GM21515 (cell line): ENCODE data around the gene ABCD1.

ENCODE experiments used
- ATAC-seq: cut with Tn5 transposase; IDR thresholded peaks from one replicate; pipeline ENCODE4 v1.9.1; 2021; ENCODE audit not compliant: unreplicated experiment

Gene ABCD1

GRCh38 chrX:153771415-153772315 is 47.0 kb downstream of the ABCD1 start:
- no peak for ATAC-seq

DNA sequence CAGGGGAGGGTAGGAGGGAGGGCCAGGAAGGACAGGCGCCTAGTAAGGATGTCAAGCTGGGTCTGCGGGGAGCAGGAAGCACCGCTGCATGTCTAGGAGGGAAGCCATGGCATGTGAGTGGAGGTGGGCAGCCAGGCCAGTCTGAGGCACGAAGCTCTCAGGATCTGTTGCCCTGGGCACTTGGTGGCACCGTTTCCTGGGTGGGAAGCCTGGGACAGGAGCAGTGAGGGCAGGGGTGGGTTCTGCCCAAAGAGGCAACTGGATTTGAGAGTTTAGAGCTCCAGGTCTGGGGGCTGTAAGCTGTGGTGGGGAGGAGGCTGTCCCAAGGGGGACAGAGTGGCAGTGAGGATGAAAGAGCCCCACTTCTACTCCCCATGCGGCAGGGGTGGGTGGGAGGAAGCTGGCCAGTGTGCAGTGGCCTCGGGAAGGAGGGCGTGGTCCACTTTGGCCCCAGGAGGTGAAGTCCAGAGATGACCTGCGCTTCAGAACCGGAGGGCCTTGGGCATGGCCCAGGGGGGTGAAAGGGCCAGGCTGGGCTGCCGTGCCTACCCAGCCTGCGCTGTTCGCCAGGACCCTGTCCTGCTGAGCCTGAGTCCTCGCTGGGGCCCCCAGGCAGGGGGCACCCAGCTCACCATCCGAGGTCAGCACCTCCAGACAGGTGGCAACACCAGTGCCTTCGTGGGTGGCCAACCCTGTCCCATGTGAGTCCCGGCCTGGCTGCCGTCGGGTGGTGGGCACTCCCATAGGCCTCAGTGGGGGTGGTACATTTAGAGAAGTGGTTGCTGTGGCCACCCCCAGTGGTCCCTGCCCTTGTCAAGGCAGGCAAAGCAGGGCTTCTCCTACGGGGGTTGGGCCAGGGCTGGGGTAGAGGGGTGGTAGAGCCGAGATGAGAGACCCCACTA is 47.9 kb downstream of the ABCD1 start:
- no peak for ATAC-seq

- no peak for ATAC-seq
Measured at GRCh38 chrX:153773218-153773611, 48.6 kb downstream of the ABCD1 start.

GRCh38 chrX:153773741-153774575 is 49.3 kb downstream of the ABCD1 start:
- no peak for ATAC-seq

DNA sequence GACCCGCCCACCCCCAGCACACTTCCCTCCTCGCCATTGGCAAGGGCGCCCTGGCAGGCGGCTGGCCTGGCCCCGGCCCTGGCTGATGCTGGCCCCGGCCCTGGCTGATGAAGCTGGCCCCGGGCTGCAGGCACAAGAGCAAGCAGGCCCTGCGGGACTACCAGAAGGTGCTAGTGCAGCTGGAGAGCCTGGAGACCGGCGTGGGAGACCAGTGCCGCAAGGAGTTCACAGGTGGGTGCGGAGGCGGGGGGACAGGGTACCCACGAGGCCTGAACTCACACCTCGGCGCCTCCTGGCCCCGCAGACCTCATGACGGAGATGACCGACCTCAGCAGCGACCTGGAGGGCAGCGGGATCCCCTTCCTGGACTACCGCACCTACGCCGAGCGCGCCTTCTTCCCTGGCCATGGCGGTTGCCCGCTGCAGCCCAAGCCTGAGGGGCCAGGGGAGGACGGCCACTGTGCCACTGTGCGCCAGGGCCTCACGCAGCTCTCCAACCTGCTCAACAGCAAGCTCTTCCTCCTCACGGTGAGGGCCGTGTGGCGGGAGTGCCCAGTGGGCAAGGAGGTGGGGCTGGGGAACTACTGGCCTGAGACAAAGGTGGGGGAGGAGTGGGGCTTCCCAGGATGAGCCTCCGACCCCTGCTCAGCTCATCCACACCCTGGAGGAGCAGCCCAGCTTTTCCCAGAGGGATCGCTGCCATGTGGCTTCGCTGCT is 50.1 kb downstream of the ABCD1 start:
- ATAC-seq = no peak

DNA sequence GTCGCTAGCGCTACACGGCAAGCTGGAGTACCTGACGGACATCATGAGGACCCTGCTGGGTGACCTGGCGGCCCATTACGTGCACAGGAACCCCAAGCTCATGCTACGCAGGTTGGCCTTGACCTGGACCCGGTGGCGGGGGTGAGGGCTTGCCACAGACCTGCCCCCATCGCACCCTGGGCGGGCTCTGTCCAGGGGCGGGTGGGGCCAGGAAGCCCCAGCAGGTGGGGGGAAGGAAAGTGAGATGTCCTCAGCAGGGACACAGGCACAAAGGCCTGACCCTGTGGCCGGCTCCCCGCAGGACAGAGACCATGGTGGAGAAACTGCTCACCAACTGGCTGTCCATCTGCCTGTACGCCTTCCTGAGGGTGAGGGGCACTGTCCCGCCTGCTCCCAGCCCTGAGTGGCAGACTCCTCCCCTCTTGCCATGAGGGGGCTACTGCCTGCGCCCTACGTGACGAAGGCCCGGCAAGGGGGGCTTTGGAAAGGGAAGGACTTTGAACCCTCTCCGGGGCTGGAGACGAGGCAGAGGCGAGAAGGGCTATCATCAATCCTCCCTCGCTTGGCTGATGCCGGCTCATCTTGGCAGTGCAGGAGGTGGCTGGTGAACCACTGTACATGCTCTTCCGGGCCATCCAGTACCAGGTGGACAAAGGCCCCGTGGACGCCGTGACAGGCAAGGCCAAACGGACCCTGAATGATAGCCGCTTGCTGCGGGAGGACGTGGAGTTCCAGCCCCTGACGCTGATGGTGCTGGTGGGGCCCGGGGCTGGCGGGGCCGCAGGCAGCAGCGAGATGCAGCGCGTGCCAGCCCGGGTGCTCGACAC is 50.9 kb downstream of the ABCD1 start:
- no peak for ATAC-seq

DNA sequence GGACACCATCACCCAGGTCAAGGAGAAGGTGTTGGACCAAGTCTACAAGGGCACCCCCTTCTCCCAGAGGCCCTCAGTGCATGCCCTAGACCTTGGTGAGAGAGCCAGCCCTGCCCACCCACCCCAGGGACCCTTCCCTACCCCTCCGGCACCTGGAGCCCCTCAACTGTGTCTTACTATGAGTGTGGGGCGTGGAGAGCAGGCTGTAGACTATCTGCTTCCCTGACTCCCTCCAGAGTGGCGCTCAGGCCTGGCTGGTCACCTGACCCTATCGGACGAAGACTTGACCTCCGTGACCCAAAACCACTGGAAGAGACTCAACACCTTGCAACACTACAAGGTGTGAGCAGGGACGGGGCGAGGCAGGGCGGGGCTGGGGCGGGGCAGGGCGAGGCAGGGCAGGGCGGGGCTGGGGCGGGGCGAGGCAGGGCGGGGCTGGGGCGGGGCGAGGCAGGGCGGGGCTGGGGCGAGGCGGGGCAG is 51.5 kb downstream of the ABCD1 start:
- no peak for ATAC-seq

DNA sequence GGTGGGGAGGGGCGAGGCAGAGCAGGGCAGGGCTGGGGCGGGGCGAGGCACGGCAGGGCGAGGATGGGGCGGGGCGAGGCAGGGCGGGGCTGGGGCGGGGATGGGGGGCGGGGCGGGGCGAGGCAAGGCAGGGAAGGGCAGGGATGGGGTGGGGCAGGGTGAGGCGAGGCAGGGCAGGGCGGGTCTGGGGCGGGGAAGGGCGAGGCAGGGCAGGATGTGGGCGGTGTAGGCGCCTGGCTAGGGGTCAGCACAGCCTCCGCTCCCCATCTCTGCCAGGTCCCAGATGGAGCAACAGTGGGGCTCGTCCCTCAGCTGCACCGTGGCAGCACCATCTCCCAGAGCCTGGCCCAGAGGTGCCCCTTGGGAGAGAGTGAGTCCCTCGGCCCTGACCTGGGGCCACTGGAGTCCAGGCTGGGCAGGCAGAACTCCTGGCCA is 52.0 kb downstream of the ABCD1 start:
- no peak for ATAC-seq

DNA sequence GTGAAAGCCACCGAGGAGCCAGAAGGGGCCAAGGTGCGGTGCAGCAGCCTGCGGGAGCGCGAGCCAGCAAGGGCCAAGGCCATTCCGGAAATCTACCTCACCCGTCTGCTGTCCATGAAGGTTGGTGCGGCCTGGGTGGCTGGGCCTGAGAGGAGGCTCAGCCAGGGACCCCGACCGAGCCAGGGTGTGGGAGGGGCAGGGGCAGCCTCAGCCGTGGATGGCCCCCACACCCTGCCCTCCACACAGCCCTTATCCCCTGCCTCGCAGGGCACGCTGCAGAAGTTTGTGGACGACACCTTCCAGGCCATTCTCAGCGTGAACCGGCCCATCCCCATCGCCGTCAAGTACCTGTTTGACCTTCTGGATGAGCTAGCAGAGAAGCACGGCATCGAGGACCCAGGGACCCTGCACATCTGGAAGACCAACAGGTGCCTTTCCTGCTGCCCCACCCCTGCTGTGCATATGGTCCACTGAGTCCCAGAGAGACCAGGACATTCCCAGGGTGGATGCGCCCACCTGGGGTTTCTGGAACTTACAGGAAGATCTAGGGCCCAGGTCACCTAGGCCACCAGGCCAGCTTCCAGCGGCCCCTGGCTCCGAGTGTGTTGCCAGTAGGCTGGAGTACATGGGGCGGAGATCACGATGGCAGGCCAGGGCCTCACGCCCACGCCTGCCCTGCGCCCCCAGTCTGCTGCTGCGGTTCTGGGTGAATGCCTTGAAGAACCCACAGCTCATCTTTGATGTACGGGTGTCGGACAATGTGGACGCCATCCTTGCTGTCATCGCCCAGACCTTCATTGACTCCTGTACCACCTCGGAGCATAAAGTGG is 52.8 kb downstream of the ABCD1 start:
- ATAC-seq = no peak

DNA sequence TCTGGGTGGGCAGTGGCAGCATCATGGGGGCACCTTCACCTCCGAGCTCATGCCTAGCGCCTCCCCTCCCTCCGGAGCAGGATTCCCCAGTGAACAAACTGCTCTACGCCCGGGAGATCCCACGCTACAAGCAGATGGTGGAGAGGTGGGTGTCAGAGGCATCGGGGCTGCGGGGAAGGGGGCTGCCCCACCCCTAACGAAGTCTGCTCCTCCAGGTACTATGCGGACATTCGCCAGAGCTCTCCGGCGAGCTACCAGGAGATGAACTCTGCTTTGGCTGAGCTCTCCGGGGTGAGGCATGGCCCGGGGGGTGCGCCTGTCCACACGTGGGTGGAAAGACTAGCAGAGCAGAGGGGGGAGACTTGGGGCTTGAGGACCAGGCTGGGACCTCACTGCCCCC is 53.5 kb downstream of the ABCD1 start:
- no peak for ATAC-seq

GRCh38 chrX:153778684-153779101 is 54.0 kb downstream of the ABCD1 start:
- ATAC-seq = no peak

GRCh38 chrX:153779891-153780677 is 55.4 kb downstream of the ABCD1 start:
- no peak for ATAC-seq

DNA sequence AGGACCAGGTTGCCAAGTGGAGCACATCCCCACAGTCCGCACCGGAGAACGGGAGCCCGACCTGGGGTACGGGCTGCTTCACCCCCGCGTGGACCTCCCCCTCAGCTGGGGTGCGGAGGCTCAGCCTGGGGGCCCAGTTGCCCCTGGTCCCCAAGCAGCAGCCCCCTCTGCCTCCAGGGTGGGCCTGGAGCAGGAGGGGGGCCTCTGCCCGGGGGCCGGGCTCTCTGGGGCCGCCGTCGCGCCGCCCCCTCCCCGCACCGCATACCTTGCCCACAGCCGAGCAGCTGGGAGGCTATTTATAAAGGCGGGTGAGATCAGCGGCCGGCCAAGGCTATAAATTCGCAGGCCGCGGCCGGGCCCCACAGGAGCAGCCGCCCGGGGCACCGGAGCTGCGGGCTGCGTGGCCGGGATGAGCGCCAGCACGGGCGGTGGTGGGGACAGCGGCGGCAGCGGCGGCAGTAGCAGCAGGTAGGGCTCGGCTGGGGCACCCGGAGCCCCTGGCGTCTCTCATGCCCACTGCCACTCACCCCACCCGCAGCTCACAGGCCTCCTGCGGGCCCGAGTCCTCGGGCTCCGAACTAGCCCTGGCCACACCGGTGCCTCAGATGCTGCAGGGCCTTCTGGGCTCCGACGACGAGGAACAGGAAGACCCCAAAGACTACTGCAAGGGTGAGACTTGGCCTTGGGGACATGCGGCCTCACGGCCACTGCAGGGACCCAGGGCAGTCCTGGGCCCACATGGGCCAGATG is 56.2 kb downstream of the ABCD1 start, which contains the start of gene SRPK3:
SRPK3 (plus strand) TSS at position 364 of the 750 bp plus-strand sequence; CDS start at position 410, 46 bp downstream.
- no peak for ATAC-seq

GRCh38 chrX:153781428-153782047 is 56.9 kb downstream of the ABCD1 start:
- ATAC-seq = no peak

DNA sequence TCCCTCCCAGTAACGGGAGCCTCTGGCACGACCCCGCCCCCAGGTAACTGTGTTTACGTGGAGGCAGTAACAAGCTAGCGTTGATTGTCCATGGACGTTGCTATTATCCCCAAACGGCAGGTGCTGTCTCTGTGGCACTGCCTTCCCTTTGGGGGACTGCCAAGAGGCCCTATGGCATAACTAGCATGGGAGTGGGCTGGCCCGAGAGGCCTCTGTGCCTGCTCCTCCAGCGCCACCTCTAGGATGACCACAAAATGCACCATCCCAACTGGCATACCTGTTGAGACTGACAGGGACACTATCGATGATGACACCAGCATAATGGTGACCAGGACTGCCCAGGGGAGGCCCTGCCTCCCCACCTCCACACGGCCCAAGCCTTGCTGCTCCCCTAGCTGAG is 57.7 kb downstream of the ABCD1 start:
- ATAC-seq = no peak

DNA sequence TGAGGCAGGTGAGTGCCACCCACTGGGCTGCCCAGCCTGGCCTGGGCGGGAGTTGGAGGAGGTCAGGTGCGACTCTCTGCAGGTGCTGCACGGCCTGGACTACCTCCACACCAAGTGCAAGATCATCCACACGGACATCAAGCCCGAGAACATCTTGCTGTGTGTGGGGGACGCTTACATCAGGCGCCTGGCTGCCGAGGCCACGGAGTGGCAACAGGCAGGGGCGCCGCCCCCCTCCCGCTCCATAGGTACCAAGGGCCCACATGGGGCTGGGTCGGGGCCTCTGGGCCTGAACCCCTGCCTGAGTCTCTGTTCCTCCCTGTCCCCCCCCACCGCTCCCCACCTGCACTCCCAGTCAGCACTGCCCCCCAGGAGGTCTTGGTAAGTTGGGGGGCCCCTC is 58.2 kb downstream of the ABCD1 start:
- ATAC-seq = no peak
